Ramos (cell line): Measurements from ENCODE around the gene TMEM125.

Experiments used
- in situ Hi-C: fragments of 300-500 bp; cut with MboI; formaldehyde crosslinking; loops from one replicate; pipeline ENCODE4 v1.14.3; 2022; ENCODE audit warnings: low sequenced_read_pairs; ENCODE audit not compliant: unreplicated experiment

Gene TMEM125

GRCh38 chr1:43306688-43307457 is 37.1 kb downstream of the TMEM125 start:
- in situ Hi-C loops, result no loop called here

DNA sequence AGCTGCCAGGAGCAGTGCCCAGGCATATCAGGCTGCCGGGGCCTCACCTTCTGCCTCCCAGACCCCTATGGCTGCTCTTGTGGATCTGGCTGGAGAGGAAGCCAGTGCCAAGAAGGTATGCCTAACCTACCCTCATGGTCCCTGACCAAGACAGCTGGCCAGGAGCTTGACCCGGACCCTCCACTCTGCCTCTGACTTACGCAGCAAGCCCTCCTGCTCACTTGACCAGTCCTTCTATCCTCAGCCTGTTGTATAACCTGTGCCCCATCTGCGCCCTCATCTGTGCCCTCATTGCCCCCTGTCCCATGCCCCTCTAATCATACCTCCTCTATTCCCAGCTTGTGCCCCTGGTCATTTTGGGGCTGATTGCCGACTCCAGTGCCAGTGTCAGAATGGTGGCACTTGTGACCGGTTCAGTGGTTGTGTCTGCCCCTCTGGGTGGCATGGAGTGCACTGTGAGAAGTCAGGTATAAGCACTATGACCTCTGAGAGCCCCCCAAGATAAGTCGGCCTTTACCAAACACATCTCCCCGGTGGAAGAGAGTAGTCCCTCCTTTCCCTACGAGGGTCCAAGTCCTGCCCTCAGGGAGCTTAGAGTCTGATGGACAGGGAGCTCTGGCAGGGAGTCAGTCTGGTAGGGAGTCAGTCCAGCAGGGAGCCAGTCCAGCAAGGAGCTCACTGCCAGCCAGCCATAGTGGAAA is 37.8 kb downstream of the TMEM125 start:
- in situ Hi-C loops, result no loop called here

GRCh38 chr1:43308635-43309404 is 39.0 kb downstream of the TMEM125 start:
- in situ Hi-C loops, result no loop called here

DNA sequence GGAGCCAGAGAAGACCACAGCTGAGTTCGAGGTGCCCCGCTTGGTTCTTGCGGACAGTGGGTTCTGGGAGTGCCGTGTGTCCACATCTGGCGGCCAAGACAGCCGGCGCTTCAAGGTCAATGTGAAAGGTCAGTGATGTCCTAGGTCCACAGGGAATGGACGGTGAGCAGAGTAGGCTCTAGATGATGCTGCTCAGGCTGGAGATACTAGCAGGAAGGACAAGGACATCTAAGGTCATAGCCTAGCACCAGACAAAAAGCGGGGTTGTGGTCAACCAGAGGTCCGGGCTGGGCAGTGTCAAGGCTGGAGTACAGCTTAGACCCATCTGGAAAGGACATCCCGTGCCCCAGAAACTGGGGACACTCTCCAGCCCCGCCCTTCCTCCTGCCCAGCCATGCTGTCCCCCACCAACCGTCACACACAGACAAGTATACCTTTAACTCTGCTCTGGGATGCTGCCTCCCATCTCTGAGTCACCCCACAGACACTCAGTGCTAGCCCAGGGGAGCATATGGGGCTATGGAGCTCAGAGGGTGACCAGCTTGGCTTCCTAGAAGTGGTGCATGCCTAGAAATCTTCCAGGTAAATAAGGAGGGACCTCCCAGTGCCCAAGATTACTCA is 39.7 kb downstream of the TMEM125 start:
- in situ Hi-C loops, result no loop called here

- in situ Hi-C loops, result no loop called here
Measured at GRCh38 chr1:43311521-43311920, 41.7 kb downstream of the TMEM125 start.

- in situ Hi-C loops, result no loop called here
Measured at GRCh38 chr1:43312212-43312623, 42.4 kb downstream of the TMEM125 start.

- in situ Hi-C loops, result no loop called here
Measured at GRCh38 chr1:43312663-43313515, 43.1 kb downstream of the TMEM125 start.

DNA sequence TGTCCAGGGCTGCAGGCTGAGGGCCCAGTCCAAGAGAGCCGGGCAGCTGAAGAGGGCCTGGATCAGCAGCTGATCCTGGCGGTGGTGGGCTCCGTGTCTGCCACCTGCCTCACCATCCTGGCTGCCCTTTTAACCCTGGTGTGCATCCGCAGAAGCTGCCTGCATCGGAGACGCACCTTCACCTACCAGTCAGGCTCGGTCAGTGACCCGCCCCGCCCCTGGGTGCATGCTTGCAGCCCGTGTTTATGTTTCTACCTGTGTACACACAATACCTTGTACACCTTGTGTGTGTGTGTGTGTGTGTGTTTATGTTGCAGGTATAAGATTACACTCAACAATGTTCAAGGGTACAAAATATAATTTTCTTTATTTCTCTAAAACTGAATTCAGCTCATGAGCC is 44.0 kb downstream of the TMEM125 start:
- in situ Hi-C loops, result no loop called here

DNA sequence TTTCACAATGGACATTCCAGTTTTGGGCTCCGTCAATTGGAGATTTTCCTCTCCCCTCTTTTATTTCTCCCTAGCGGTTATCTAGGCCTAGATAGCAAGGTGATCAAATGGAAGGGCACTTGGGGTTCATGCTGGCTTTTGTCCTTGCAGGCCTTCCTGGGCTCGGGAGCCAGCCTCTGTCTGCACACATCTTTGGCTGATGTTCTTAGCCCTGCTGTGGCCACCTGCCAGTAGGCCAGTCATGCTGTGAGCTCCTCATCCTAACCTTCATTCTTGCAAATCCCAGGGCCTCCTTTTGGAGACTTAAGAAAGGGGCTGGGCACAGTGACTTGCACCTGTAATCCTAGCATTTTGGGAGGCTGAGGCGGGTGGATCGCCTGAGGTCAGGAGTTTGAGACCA is 44.5 kb downstream of the TMEM125 start:
- in situ Hi-C loops, result no loop called here

GRCh38 chr1:43315481-43315880 is 45.7 kb downstream of the TMEM125 start:
- in situ Hi-C loops, result no loop called here

GRCh38 chr1:43315963-43316737 is 46.4 kb downstream of the TMEM125 start:
- in situ Hi-C loops, result no loop called here

- in situ Hi-C loops, result no loop called here
Measured at GRCh38 chr1:43316738-43317520, 47.1 kb downstream of the TMEM125 start.

- in situ Hi-C loops, result no loop called here
Measured at GRCh38 chr1:43317817-43318471, 48.2 kb downstream of the TMEM125 start.

DNA sequence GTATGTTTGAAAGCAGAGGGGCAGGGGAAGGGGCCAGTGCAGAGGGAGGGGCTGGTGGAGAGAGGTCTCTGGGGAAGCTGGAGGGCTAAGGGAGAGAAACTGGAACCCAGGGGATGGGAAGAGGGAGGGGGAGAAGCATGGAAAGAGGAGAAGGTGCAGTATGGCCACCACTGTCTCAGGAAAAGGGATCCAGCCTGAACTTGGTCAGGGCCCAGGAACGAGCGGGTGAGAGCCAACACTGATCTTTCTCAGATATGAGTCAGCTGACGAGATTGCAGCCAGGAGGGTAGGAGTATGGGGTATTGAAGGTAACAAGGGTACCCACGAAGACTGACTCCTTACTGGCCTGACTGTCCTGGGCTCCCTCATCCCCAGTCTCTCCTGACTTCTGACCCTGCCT is 49.0 kb downstream of the TMEM125 start:
- in situ Hi-C loops, result no loop called here

- in situ Hi-C loops, result no loop called here
Measured at GRCh38 chr1:43319288-43319687, 49.5 kb downstream of the TMEM125 start.

DNA sequence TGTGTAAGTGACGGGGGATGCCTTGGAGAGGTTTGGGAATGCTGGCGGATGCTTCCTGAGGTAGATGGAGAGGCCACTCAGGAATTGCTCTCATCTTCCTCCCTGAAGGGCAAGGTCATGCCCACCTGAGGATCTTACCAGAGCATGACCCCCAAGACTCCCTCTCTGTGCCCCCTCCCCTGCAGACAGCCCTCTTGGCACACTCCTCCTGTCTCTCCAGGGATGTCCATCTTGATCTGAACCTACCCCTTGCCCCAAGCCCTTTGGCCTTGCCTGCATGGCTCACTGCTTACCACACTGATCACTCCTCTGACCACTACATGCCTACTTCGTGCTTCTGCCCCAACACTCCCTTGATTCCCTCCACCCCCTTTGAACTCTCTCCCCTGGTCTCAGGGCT is 50.0 kb downstream of the TMEM125 start:
- in situ Hi-C loops, result no loop called here

DNA sequence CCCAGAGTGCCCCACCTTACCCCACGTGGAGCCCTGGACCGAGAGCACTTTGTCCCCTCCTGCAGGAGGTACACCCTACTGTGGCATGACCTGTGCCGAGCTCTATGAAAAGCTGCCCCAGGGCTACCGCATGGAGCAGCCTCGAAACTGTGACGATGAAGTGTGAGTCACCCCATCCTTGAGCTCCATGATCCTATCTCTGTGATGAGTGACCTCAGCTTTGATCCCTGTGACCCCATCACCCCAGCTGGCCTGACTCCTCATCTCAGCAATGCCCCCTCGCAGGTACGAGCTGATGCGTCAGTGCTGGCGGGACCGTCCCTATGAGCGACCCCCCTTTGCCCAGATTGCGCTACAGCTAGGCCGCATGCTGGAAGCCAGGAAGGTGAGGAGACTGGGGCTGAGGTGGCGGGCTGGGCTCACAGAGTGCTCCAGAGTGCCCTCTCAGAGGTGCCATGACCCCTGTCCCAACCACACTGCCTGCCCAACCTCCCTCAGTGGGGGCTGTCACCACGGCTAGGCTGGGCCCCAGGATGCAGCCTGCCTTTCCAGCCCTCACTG is 51.6 kb downstream of the TMEM125 start:
- in situ Hi-C loops, result no loop called here
